Activated CD4-positive, alpha-beta T cell treated with anti-CD3 and anti-CD28 coated beads for 48 hours (primary cell): Measurements from ENCODE around the gene PRPF6.

Source experiments
- DNase-seq: peaks from one replicate; pipeline ENCODE4 v3.0.0-alpha.2; 2020

Gene PRPF6

GRCh38 chr20:64079273-64080012, 98.5 kb downstream of the PRPF6 start, which contains the start of gene RGS19:
Gene RGS19 (minus strand): TSS chr20:64079518. CDS start chr20:64076886, 2,632 bp downstream.
- DNase-seq = peak; percentile 64

GRCh38 chr20:64080013-64080812, 99.3 kb downstream of the PRPF6 start, which contains the start of gene OPRL1:
Gene OPRL1 (plus strand): TSS chr20:64080082. CDS start chr20:64092721, 12,639 bp downstream.
- DNase-seq = peak; percentile 40

GRCh38 chr20:64080813-64081623, 100.1 kb downstream of the PRPF6 start:
- DNase-seq = no peak

GRCh38 chr20:64081624-64081964, 100.7 kb downstream of the PRPF6 start:
- no peak for DNase-seq

- DNase-seq = no peak
Measured at GRCh38 chr20:64082126-64082731, 101.3 kb downstream of the PRPF6 start.
